ENCODE results near the gene COA8. TPM values are rescaled to one million over a fixed set of nuclear protein-coding genes. Genes with fewer than 3 reads are reported as not detected.

Gene COA8
- total and polyA plus RNA-seq, 2 of the 13 experiments (the other 11 are each of a cell fraction or from before 2014, with no cell fraction given): 10.9 to 25.1 TPM

- TF ChIP-seq ZFP91 (CRISPR knock-in tag; IDR thresholded peaks at IDR 0.05; ENCODE audit: borderline replicate concordance) (peak; percentile 64; the same call in 1 of the 2 replicates), RELA (CRISPR knock-in tag; IDR thresholded peaks at IDR 0.05) (no peak), ZNF768 (CRISPR knock-in tag; IDR thresholded peaks at IDR 0.05) (peak; percentile 60; the same call in 1 of the 2 replicates), ZNF484 (CRISPR knock-in tag; IDR thresholded peaks at IDR 0.05; ENCODE audit: borderline replicate concordance, low read depth) (no peak), MXD4 (CRISPR knock-in tag; IDR thresholded peaks at IDR 0.05) (no peak)
These were observed 36.4 kb upstream of the COA8 start (continued) for GRCh38 chr14:103526247-103526913.

- intact Hi-C loops (cut with micrococcal nuclease; ENCODE audit: unreplicated experiment) (no loop called here), in situ Hi-C loops (cut with HindIII; ENCODE audit: extremely low pct_ligation_motif_present, low pct_unique_long_range_greater_than_20kb) (no loop called here)
- Histone ChIP-seq H3K36me3 (replicated peaks in 1 of 2; ENCODE audit: control insufficient read depth in 1 of 2, insufficient read depth in 2 of 2, low read length in 2 of 2) (peaks cover 0 to 3% of the 10 kb centered on the region in 2 experiments; a peak in 2 of 5 replicates), H3K4me2 (ENCODE audit: low read depth, low read length) (peak overlapping the region; percentile 78), H3K9ac (ENCODE audit: insufficient read depth, low read depth, low read length) (no peak overlapping the region), H4K20me1 (ENCODE audit: insufficient read depth, low read length) (no peaks in the 10 kb centered on the region), H3K9me3 (ENCODE audit: low read length) (no peaks in the 10 kb centered on the region), H2AFZ (ENCODE audit: low read length) (no peak overlapping the region), H3K4me1 (ENCODE audit: insufficient read depth, low read length) (peaks cover 75% of the 10 kb centered on the region), H3K27me3 (ENCODE audit: control insufficient read depth in 1 of 2, insufficient read depth in 2 of 2, low read length in 2 of 2) (no peaks in the 10 kb centered on the region; a peak in 1 of 5 replicates), H3K79me2 (ENCODE audit: insufficient read depth, low read length) (peaks cover 34% of the 10 kb centered on the region), H3K4me3 (replicated peaks in 1 of 3; ENCODE audit: insufficient read depth in 1 of 3, low read depth in 2 of 3, low read length in 3 of 3) (peak overlapping the region in 1 of 3 experiments; percentile 51; a peak in 1 of 6 replicates), H3K27ac (ENCODE audit: extremely low read length, insufficient read depth, low read length) (peak overlapping the region; percentile 89)
- DNase-seq (ENCODE audit: low spot score): no peak
- WGBS (ENCODE audit: low lambda C conversion rate): 83% methylated on average over 1 of the region's 1 CpG
- POLR2A ChIA-PET: interaction anchor here (1.1 to 3.1 kb wide), 5 partner anchors 9 to 353 kb away, joined by 3 to 24 read pairs (median 12); partner anchors contain the start of genes BAG5 and COA8
- no peak for FAIRE-seq
- peak; percentile 97 for TF ChIP-seq ZNF121 (CRISPR knock-in tag; IDR thresholded peaks at IDR 0.05)
- TF ChIP-seq ETS1 (CRISPR knock-in tag; IDR thresholded peaks at IDR 0.05): 0 out of 2 replicates have a peak, but pooled peaks have one; percentile 40
- TF ChIP-seq ZNF737 (CRISPR knock-in tag; IDR thresholded peaks at IDR 0.05; ENCODE audit: borderline replicate concordance): no peak
- 0 out of 2 replicates have a peak, but pooled peaks have one; percentile 56 for TF ChIP-seq CSRNP1 (CRISPR knock-in tag; IDR thresholded peaks at IDR 0.05)
- peak; percentile 80 for TF ChIP-seq ZNF770 (CRISPR knock-in tag; IDR thresholded peaks at IDR 0.05)
- peak; percentile 37; the same call in 1 of the 2 replicates for TF ChIP-seq ZNF546 (CRISPR knock-in tag; conservative IDR thresholded peaks at IDR 0.05)
- TF ChIP-seq ZNF512B (CRISPR knock-in tag; IDR thresholded peaks at IDR 0.05; ENCODE audit: borderline replicate concordance): no peak
- BruUV-seq (replicated peaks): no TSS peak
- ATAC-seq: no peak
- CTCF ChIA-PET (ENCODE audit: low intra/inter-chr PET ratio, low total read pairs): no interaction called here
These were observed 35.9 kb upstream of the COA8 start for GRCh38 chr14:103526914-103527248.

Data from HepG2 (cell line).